ENCODE data around the gene TCF4.

DNA sequence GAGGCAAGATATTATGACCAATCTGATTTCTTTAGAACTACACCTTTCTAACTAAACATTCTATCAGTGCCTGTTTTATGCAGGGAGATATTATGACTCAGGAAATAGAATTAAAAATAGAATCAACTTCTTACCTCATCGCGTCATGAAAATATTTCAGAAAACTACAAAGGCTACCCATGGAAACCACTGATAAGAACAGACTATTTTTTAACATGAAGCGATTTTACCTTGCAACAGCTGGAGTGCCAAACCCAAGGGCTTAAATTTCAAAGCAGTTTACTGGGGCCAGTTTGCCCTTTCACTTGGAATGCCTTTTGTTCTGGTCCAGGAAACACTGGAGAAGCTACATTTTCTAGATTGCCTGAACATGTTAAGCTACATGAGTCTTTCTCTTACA is 323.9 kb downstream of the TCF4 start:
- TF ChIP-seq ZNF10 (tag by site-specific recombination; IDR thresholded peaks at IDR 0.05), result no peak
- no peak for TF ChIP-seq REST (tag by site-specific recombination; IDR thresholded peaks at IDR 0.05)
- TF ChIP-seq, protein P1, sequence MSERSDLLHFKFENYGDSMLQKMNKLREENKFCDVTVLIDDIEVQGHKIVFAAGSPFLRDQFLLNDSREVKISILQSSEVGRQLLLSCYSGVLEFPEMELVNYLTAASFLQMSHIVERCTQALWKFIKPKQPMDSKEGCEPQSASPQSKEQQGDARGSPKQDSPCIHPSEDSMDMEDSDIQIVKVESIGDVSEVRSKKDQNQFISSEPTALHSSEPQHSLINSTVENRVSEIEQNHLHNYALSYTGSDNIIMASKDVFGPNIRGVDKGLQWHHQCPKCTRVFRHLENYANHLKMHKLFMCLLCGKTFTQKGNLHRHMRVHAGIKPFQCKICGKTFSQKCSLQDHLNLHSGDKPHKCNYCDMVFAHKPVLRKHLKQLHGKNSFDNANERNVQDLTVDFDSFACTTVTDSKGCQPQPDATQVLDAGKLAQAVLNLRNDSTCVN (tag by site-specific recombination; optimal IDR thresholded peaks at IDR 0.05), result no peak
- TF ChIP-seq CTCF (tag by site-specific recombination; IDR thresholded peaks at IDR 0.05), result no peak
- TF ChIP-seq, protein P2, sequence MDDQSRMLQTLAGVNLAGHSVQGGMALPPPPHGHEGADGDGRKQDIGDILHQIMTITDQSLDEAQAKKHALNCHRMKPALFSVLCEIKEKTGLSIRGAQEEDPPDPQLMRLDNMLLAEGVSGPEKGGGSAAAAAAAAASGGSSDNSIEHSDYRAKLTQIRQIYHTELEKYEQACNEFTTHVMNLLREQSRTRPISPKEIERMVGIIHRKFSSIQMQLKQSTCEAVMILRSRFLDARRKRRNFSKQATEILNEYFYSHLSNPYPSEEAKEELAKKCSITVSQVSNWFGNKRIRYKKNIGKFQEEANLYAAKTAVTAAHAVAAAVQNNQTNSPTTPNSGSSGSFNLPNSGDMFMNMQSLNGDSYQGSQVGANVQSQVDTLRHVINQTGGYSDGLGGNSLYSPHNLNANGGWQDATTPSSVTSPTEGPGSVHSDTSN (CRISPR knock-in tag; IDR thresholded peaks at IDR 0.05), result no peak
- TF ChIP-seq, protein P3, sequence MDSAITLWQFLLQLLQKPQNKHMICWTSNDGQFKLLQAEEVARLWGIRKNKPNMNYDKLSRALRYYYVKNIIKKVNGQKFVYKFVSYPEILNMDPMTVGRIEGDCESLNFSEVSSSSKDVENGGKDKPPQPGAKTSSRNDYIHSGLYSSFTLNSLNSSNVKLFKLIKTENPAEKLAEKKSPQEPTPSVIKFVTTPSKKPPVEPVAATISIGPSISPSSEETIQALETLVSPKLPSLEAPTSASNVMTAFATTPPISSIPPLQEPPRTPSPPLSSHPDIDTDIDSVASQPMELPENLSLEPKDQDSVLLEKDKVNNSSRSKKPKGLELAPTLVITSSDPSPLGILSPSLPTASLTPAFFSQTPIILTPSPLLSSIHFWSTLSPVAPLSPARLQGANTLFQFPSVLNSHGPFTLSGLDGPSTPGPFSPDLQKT (IDR thresholded peaks at IDR 0.05; ENCODE audit: borderline replicate concordance, low read depth, low read length), result no peak
- TF ChIP-seq MEIS1 (CRISPR knock-in tag; IDR thresholded peaks at IDR 0.05; ENCODE audit: borderline replicate concordance), result no peak
- TF ChIP-seq, protein P4, sequence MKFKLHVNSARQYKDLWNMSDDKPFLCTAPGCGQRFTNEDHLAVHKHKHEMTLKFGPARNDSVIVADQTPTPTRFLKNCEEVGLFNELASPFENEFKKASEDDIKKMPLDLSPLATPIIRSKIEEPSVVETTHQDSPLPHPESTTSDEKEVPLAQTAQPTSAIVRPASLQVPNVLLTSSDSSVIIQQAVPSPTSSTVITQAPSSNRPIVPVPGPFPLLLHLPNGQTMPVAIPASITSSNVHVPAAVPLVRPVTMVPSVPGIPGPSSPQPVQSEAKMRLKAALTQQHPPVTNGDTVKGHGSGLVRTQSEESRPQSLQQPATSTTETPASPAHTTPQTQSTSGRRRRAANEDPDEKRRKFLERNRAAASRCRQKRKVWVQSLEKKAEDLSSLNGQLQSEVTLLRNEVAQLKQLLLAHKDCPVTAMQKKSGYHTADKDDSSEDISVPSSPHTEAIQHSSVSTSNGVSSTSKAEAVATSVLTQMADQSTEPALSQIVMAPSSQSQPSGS (tag by site-specific recombination; IDR thresholded peaks at IDR 0.05; ENCODE audit: low read depth), result no peak
- TF ChIP-seq ZNF76 (tag by site-specific recombination; IDR thresholded peaks at IDR 0.05; ENCODE audit: borderline replicate concordance, low read depth), result no peak
- no peak for TF ChIP-seq MYNN (tag by site-specific recombination; IDR thresholded peaks at IDR 0.05; ENCODE audit: borderline replicate concordance)
- no peak for TF ChIP-seq SALL2 (tag by site-specific recombination; IDR thresholded peaks at IDR 0.05; ENCODE audit: borderline replicate concordance)
- TF ChIP-seq SCRT1 (tag by site-specific recombination; IDR thresholded peaks at IDR 0.05; ENCODE audit: borderline replicate concordance), result no peak
